Aorta (tissue), 5 donors: ENCODE data around the gene TMEM245. TPM values are rescaled to one million over a fixed set of nuclear protein-coding genes. Genes with fewer than 3 reads are reported as not detected.

Experiments used
- ATAC-seq: fragments of 200-7000 bp; cut with Tn5 transposase; one replicate; pipeline ENCODE4 v1.9.1; 2022; ENCODE audit warnings: moderate library complexity; ENCODE audit not compliant: low FRiP score
- DNase-seq, 2 donors: peaks; one replicate each; pipeline ENCODE4 v3.0.0-alpha.2; 2020
- H3K27ac ChIP-seq, 2 donors: one replicate each; pipeline ENCODE4 v1.5.1; 2013; ENCODE audit warnings: low read length in 2 of 2, mild to moderate bottlenecking in 2 of 2, moderate library complexity in 2 of 2, control low read depth in 1 of 2, inconsistent platforms in 1 of 2, low read depth in 1 of 2
- H3K27me3 ChIP-seq, 2 donors: one replicate each; pipeline ENCODE4 v1.6.1; 2013; ENCODE audit warnings: control low read depth in 1 of 2, low read length in 1 of 2, mild to moderate bottlenecking in 1 of 2, moderate library complexity in 1 of 2; ENCODE audit not compliant: insufficient read depth in 2 of 2, control insufficient read depth in 1 of 2
- H3K36me3 ChIP-seq, 2 donors: one replicate each; pipeline ENCODE4 v1.6.1; 2013; ENCODE audit warnings: control low read depth in 1 of 2, low read length in 1 of 2, mild to moderate bottlenecking in 1 of 2; ENCODE audit not compliant: insufficient read depth in 2 of 2, control insufficient read depth in 1 of 2
- H3K4me1 ChIP-seq, 2 donors: one replicate each; pipeline ENCODE4 v1.6.1; 2013; ENCODE audit warnings: low read length in 2 of 2, control low read depth in 1 of 2, mild to moderate bottlenecking in 1 of 2, moderate library complexity in 1 of 2; ENCODE audit not compliant: insufficient read depth in 2 of 2, control insufficient read depth in 1 of 2
- H3K4me3 ChIP-seq, 2 donors: one replicate each; pipeline ENCODE4 v1.5.1; 2013; ENCODE audit warnings: low read length in 2 of 2, control low read depth in 1 of 2, mild to moderate bottlenecking in 1 of 2
- H3K9me3 ChIP-seq: one replicate; pipeline ENCODE4 v1.6.1; 2013; ENCODE audit warnings: mild to moderate bottlenecking, low read length; ENCODE audit not compliant: control insufficient read depth
- WGBS, 2 donors: extraction: QIAGEN DNeasy Blood & Tissue Kit; methylation state at CpG; one replicate each; pipeline ENCODE4 v1.1.7; 2013; 5-methylcytosine and 5-hydroxymethylcytosine counted together
- intact Hi-C, 2 donors: fragments of 100-400 bp; cut with DNase I; formaldehyde crosslinking; loops; one replicate each; pipeline versions ENCODE4 v1.14.2 to v1.15.0; 2022
- polyA plus RNA-seq, 2 donors: library from polyadenylated mRNA; stranded (reverse); fragments of 200-250 nt; gene quantifications; one replicate each; pipeline ENCODE4 v1.2.3, GENCODE V29; 2013
- total RNA-seq, 2 donors: library from RNA; stranded (reverse); fragmentation: NEBNext Ultra II Directional; extraction: Animal tissue kit (Norgen Biotek cat#: 25700); gene quantifications; one replicate each; pipeline ENCODE4 v1.2.1, GENCODE V29; 2021
- donor health status: healthy with polysubstance abuse.
- donor health status: Bipolar disorder and iron deficiency.
- donor health status: DM: no; HTN: no; CAD: no.
- donor health status: DM: no; HTN: no; CAD: no.
- donor health status: DM: yes; HTN: yes; CAD: no.

Gene TMEM245
- total and polyA plus RNA-seq, 4 donors, result 10.1 to 60.1 (median 36.4) TPM

DNA sequence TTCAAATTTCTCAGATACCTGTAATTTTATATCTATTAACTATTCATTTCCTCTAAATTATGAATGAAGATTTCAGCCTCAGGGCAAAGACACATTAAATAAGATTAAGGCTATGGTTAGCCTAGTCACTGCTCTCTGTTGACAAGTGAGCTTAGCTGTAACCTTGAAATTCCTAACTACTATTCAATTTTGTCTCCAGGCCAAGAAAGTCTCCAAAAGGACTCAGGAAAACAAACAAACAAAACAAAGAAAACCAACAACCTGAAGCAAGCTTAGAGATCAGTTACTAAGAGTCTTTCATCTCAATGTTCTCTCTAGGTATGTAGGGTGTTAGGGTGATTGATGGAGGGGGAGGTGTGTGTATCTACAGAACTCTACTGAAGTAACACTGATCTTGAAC lies 96.9 kb downstream of the TMEM245 start:
- ATAC-seq, result no peak

DNA sequence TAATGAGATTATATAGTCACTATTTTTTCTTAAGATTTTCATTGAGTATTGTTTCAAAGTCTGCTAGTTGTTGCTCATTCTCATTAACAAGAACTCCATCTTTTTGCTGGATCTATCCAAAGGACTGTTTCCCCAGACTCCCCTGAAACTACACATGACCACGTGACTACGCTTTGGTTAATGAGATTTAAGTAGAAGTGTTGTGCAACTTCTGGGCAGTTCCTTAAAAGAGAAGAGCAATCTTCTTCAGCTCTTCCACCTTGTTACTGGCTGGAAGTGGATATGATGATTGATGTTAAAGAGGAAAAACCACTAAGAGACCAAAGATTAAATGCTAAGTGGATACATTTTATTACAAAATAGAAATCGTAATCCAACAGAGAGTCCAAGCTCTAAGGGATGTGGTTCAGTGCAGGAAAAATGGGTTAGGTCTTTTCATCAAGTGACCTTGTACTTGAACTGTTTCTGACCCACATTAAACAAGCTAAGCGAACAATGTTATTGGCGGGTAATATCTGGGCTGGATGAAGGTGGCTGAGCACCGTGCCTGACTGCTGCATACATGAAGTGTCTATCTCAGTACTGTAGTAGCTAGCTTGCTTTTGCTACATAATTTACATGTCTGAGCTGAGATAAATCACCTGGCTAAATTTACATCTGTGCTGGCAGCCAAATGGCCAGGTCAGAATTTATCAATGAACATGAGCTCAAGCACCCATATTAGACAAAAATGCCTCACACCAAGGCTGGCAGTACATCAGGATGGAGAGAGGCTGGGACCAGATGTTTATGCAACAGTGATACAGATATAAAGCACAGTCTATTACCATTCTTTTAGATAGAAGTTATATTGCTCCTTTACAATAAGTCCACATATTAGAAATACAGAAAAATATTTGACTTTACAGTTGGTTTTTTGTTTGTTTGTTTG lies 98.9 kb downstream of the TMEM245 start:
- Histone ChIP-seq H3K27ac (no peak overlapping the region), H3K9me3 (no peaks in the 10 kb centered on the region), H3K27me3 (no peaks in the 10 kb centered on the region), H3K4me3 (no peak overlapping the region), H3K4me1 (peaks cover 0 to 3% of the 10 kb centered on the region in 2 donors), H3K36me3 (peaks cover 0 to 2% of the 10 kb centered on the region in 2 donors)
- intact Hi-C loops, result no loop called here
- no peak for ATAC-seq
- 87 to 92% methylated on average over 6 of the region's 6 CpGs for WGBS, 2 donors
- DNase-seq, result no peak

More for the DNA sequence above, 96.9 kb downstream of the TMEM245 start:
- H3K4me3 ChIP-seq, result no peak overlapping the region
- DNase-seq, result no peak
- intact Hi-C loops, result no loop called here
- peaks cover 0 to 2% of the 10 kb centered on the region in 2 donors for H3K36me3 ChIP-seq
- H3K27ac ChIP-seq, result no peak overlapping the region
- H3K4me1 ChIP-seq, result peaks cover 0 to 10% of the 10 kb centered on the region in 2 donors
- H3K27me3 ChIP-seq, result no peaks in the 10 kb centered on the region
- H3K9me3 ChIP-seq, result no peaks in the 10 kb centered on the region

DNA sequence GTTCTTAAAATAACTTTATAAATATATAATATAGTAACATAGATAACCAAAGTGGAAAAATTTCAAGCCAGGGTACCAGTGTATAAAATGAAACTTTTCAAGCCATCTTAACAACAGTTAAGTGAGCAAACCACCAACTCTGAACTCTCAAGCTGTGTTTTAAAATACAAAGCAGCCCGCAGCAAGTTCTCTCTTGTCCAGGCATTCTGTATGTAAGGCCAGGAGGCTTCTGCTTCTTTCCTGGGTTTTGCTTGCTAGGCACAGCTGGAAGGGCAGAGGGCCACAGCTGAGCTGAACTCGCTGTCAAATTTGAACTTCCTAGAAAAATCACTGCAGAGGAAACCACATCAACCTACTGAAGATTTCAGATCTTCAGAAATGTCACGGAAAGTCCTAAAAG lies 99.6 kb downstream of the TMEM245 start:
- Histone ChIP-seq H3K4me3 (no peak overlapping the region), H3K9me3 (no peaks in the 10 kb centered on the region), H3K27ac (no peak overlapping the region), H3K27me3 (no peaks in the 10 kb centered on the region), H3K36me3 (peaks cover 0 to 2% of the 10 kb centered on the region in 2 donors), H3K4me1 (no peaks in the 10 kb centered on the region)
- 88 to 90% methylated on average over 3 of the region's 3 CpGs for WGBS, 2 donors
- no peak for DNase-seq
- intact Hi-C loops, result no loop called here
- no peak for ATAC-seq

DNA sequence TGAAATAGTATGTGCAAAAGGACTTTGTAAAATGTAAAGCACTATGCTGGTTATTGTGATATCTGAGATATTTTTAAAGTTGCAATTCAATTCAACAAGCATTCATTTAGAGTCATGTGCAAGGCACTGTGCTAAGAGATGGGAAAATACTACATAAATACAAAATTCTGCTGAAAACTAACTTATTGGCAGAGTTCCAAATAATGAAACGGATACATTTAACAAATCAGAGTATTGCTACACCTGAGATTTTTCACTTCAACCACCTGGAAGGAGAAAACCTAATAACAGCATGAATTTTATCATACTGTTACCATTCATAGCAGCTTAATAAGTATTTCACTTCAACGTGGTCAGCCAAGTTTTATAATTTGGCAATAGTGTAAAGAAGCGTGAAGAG lies 100.3 kb downstream of the TMEM245 start:
- peaks cover 0 to 2% of the 10 kb centered on the region in 2 donors for H3K36me3 ChIP-seq
- H3K27me3 ChIP-seq, result no peaks in the 10 kb centered on the region
- intact Hi-C loops, result no loop called here
- DNase-seq (no peak), ATAC-seq (no peak)
- H3K27ac ChIP-seq, result no peak overlapping the region
- H3K9me3 ChIP-seq, result no peaks in the 10 kb centered on the region
- H3K4me3 ChIP-seq, result no peak overlapping the region
- WGBS, 2 donors, result 65 to 78% methylated on average over 3 of the region's 3 CpGs
- peaks cover 0 to 4% of the 10 kb centered on the region in 2 donors for H3K4me1 ChIP-seq

DNA sequence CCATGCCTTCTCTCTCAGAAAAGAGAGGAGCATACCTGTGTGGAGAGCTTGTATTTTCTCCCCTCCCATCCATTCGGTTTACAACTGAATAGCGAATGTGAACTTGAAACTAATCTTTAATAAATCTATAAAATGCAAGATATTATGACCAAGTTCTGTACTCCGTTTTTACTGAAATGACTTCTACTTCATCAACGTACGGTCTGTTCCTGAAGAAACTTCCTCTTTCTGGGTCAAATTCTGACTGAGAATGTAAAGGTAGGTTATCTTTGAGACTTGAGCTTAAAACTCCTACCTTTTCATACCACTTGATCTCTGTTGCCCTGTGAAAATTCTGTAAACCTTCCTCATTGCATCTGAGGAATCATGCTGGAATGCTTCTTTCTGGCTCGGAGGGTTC lies 102.3 kb downstream of the TMEM245 start:
- no peak for ATAC-seq
- WGBS, 2 donors, result 85 to 90% methylated on average over 6 of the region's 6 CpGs
- Histone ChIP-seq H3K27me3 (no peaks in the 10 kb centered on the region), H3K9me3 (no peaks in the 10 kb centered on the region), H3K27ac (no peak overlapping the region), H3K4me3 (no peak overlapping the region), H3K36me3 (peaks cover 0 to 2% of the 10 kb centered on the region in 2 donors), H3K4me1 (peaks cover 0 to 6% of the 10 kb centered on the region in 2 donors)
- intact Hi-C loops, result no loop called here
- no peak for DNase-seq

DNA sequence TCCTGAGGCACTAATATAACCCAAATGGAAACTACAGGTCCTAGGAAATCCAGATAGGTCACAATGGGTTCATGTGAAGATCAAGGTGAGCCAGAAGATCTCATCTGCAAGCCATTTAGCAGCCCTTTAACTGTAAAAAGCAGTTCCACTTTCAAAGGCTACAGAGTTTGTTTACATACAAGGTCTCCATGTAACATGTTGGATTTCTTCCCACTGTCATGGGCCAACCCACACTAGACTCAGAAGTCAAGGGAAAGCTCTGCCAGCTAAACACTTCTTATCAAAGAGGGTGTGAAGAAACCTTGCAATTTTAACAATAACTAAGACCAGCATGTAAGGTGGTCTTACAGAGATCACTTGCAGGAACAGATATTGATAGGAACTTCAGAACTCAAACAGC lies 102.7 kb downstream of the TMEM245 start:
- intact Hi-C loops, result no loop called here
- no peak overlapping the region for H3K27ac ChIP-seq

DNA sequence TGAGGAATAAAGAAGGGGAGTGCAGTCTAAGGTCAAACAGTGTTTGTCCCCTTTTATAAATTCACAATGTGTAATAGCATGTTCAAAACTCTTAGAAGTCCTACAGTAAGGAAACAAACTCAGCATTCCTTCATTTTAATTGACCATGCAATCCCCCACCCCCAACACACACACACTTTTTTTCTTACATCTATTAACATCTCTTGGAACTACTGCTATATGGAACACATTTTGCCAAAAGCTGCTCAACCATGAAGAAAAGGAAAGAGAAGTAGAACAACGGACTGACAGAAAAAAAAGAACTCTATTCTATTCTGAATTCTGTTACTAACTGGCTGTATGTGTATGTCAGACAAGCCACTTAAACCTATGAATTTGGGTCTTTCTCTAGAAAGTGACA lies 103.6 kb downstream of the TMEM245 start:
- intact Hi-C loops, result no loop called here
- peaks cover under 1 to 6% of the 10 kb centered on the region in 2 donors for H3K4me1 ChIP-seq
- ATAC-seq (no peak), DNase-seq (no peak)
- H3K36me3 ChIP-seq, result peaks cover 0 to 2% of the 10 kb centered on the region in 2 donors
- 62 to 76% methylated on average over 1 of the region's 1 CpG for WGBS, 2 donors
- no peak overlapping the region for H3K27ac ChIP-seq
- no peaks in the 10 kb centered on the region for H3K9me3 ChIP-seq
- H3K4me3 ChIP-seq, result no peak overlapping the region
- no peaks in the 10 kb centered on the region for H3K27me3 ChIP-seq

More for the DNA sequence above, 102.7 kb downstream of the TMEM245 start:
- Histone ChIP-seq H3K27me3 (no peaks in the 10 kb centered on the region), H3K36me3 (peaks cover 0 to 2% of the 10 kb centered on the region in 2 donors), H3K4me1 (peaks cover 0 to 6% of the 10 kb centered on the region in 2 donors), H3K9me3 (no peaks in the 10 kb centered on the region), H3K4me3 (no peak overlapping the region)
- DNase-seq, result no peak
- ATAC-seq, result no peak

DNA sequence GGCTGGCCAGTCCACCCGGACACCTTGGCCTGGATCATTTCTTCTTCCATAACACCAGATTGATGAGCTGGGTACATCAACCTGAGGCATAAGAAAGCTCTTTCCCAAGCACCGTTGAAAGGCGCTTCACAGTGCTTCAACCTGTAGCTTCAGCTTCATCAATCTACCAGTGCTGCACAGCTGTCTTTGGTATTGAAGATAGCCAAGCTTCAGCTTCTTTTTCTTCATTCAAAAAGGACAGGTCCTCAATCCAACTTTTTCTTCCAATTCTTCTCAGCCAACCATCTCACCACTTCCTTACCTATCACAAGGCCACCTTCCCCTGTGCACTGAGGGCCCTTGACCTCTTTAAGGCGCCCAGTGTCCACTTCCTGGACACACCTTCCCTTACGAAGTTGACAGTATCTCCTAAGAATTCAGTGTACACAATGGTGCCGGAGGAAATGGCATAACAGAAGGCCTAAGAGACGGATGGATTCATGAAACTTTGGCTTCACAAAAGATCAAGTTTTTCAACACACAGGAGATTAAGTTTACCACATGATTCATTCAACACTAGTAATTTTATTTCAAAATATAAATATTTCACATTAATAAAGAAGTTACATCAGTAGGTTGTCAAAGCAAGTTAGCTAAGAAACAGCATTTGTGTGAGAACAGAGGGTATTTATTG lies 105.0 kb downstream of the TMEM245 start:
- 66 to 70% methylated on average over 7 of the region's 7 CpGs for WGBS, 2 donors
- Histone ChIP-seq H3K4me3 (no peak overlapping the region), H3K36me3 (no peaks in the 10 kb centered on the region), H3K27ac (peak overlapping the region in 1 of 2 donors; percentile 72), H3K9me3 (no peaks in the 10 kb centered on the region), H3K4me1 (peaks cover 2 to 6% of the 10 kb centered on the region in 2 donors), H3K27me3 (no peaks in the 10 kb centered on the region)
- intact Hi-C loops, result loop anchor here in 1 of 2 donors (5.0 kb wide), 2 partner anchors 33 to 103 kb away; partner anchors contain the start of gene TMEM245
- ATAC-seq, result no peak
- DNase-seq, result no peak
